ENCODE data around the gene EVC.

Gene EVC

GRCh38 chr4:5703831-5704230 lies 7.2 kb upstream of the EVC start:
- intact Hi-C loops (cut with DNase I; ENCODE audit: low total_unique reads): no loop called here
- no peak overlapping the region for H3K4me3 ChIP-seq
- H3K9me3 ChIP-seq: no peaks in the 10 kb centered on the region
- H3K36me3 ChIP-seq: peaks cover 0 to 12% (median 10%) of the 10 kb centered on the region in 3 donors
- DNase-seq: no peak
- no peak overlapping the region for H3K27ac ChIP-seq
- peaks cover 4 to 20% (median 15%) of the 10 kb centered on the region in 4 donors for H3K4me1 ChIP-seq
- H3K27me3 ChIP-seq: no peaks in the 10 kb centered on the region
- TF ChIP-seq CTCF (IDR thresholded peaks at IDR 0.05): no peak

GRCh38 chr4:5704276-5704675 lies 6.7 kb upstream of the EVC start:
- DNase-seq: no peak
- H3K4me3 ChIP-seq: no peak overlapping the region
- TF ChIP-seq CTCF (IDR thresholded peaks at IDR 0.05): no peak
- peaks cover 4 to 25% (median 17%) of the 10 kb centered on the region in 4 donors for H3K4me1 ChIP-seq
- H3K27me3 ChIP-seq: no peaks in the 10 kb centered on the region
- peaks cover 0 to 12% (median 10%) of the 10 kb centered on the region in 3 donors for H3K36me3 ChIP-seq
- intact Hi-C loops (cut with DNase I; ENCODE audit: low total_unique reads): no loop called here
- H3K9me3 ChIP-seq: no peaks in the 10 kb centered on the region
- no peak overlapping the region for H3K27ac ChIP-seq

GRCh38 chr4:5705647-5706320 lies 5.2 kb upstream of the EVC start:
- TF ChIP-seq CTCF (IDR thresholded peaks at IDR 0.05): no peak
- H3K4me1 ChIP-seq: peaks cover 4 to 35% (median 23%) of the 10 kb centered on the region in 4 donors
- H3K36me3 ChIP-seq: peaks cover 0 to 12% (median 10%) of the 10 kb centered on the region in 3 donors
- no peak overlapping the region for H3K27ac ChIP-seq
- H3K4me3 ChIP-seq: no peak overlapping the region
- intact Hi-C loops (cut with DNase I; ENCODE audit: low total_unique reads): no loop called here
- no peaks in the 10 kb centered on the region for H3K9me3 ChIP-seq
- DNase-seq: no peak
- no peaks in the 10 kb centered on the region for H3K27me3 ChIP-seq

GRCh38 chr4:5706486-5707290 lies 4.3 kb upstream of the EVC start:
- TF ChIP-seq CTCF (IDR thresholded peaks at IDR 0.05): no peak
- Histone ChIP-seq H3K4me1 (peaks cover 4 to 35% (median 24%) of the 10 kb centered on the region in 4 donors), H3K27ac (no peak overlapping the region), H3K36me3 (peaks cover 0 to 12% (median 10%) of the 10 kb centered on the region in 3 donors), H3K4me3 (no peak overlapping the region), H3K27me3 (no peaks in the 10 kb centered on the region), H3K9me3 (no peaks in the 10 kb centered on the region)
- DNase-seq: no peak
- intact Hi-C loops (cut with DNase I; ENCODE audit: low total_unique reads): no loop called here

GRCh38 chr4:5707366-5707765 lies 3.6 kb upstream of the EVC start:
- peak overlapping the region; percentile 96 for H3K27ac ChIP-seq
- peaks cover 0 to 10% (median 10%) of the 10 kb centered on the region in 3 donors for H3K36me3 ChIP-seq
- DNase-seq: no peak
- no peak for TF ChIP-seq CTCF (IDR thresholded peaks at IDR 0.05)
- intact Hi-C loops (cut with DNase I; ENCODE audit: low total_unique reads): no loop called here
- no peaks in the 10 kb centered on the region for H3K9me3 ChIP-seq
- peaks cover 4 to 41% (median 28%) of the 10 kb centered on the region in 4 donors for H3K4me1 ChIP-seq
- peak overlapping the region; percentile 92 to 98 for H3K4me3 ChIP-seq
- no peaks in the 10 kb centered on the region for H3K27me3 ChIP-seq
